Keratinocyte (primary cell): Measurements from ENCODE around the gene MCM3AP. TPM values are rescaled to one million over a fixed set of nuclear protein-coding genes. Genes with fewer than 3 reads are reported as not detected.

Experiments
- DNase-seq: peaks from one replicate; pipeline ENCODE4 v3.0.0-alpha.2; 2011; ENCODE audit warnings: low read depth, missing footprints, low spot score
- FAIRE-seq: peaks from 2 replicates; lab custom pipeline; 2011; peaks lifted over from hg19 to GRCh38; lab: Jason Lieb, UNC
- H2AFZ ChIP-seq: 2 replicates; pipeline ENCODE4 v1.6.0; 2012; ENCODE audit warnings: low read length, control low read depth, inconsistent platforms; ENCODE audit not compliant: control insufficient read depth
- H3K27ac ChIP-seq: 2 replicates; pipeline ENCODE4 v1.5.1; 2011; ENCODE audit warnings: low read length; ENCODE audit not compliant: control insufficient read depth, insufficient read depth
- H3K27me3 ChIP-seq: 3 replicates; pipeline ENCODE4 v1.6.0; 2011; ENCODE audit warnings: low read length; ENCODE audit not compliant: control insufficient read depth, insufficient read depth; ENCODE audit errors: extremely low read depth
- H3K36me3 ChIP-seq, 2 experiments: 2 replicates in 1 of 2; 3 replicates in 1 of 2; pipeline ENCODE4 v1.5.1; 2011; ENCODE audit warnings: low read length in 2 of 2, mild to moderate bottlenecking in 1 of 2; ENCODE audit not compliant: control insufficient read depth in 2 of 2, insufficient read depth in 2 of 2; ENCODE audit errors: extremely low read depth in 1 of 2
- H3K4me1 ChIP-seq: 3 replicates; pipeline ENCODE4 v1.5.1; 2011; ENCODE audit warnings: low read length; ENCODE audit not compliant: control insufficient read depth, insufficient read depth; ENCODE audit errors: extremely low read depth
- H3K4me2 ChIP-seq: 3 replicates; pipeline ENCODE4 v1.6.0; 2011; ENCODE audit warnings: low read depth, low read length; ENCODE audit not compliant: control insufficient read depth, insufficient read depth; ENCODE audit errors: extremely low read depth
- H3K4me3 ChIP-seq, 3 experiments: fragments of 200-600 bp in 1 of 3; sonication (generic) in 1 of 3; 2 replicates in 2 of 3; 3 replicates in 1 of 3; pipeline ENCODE4 v1.5.1; 2011 to 2016; ENCODE audit warnings: low read length in 3 of 3, mild to moderate bottlenecking in 3 of 3, control low read depth in 2 of 3, inconsistent platforms in 1 of 3, low read depth in 1 of 3, mixed read lengths in 1 of 3, mixed run types in 1 of 3, moderate library complexity in 1 of 3; ENCODE audit not compliant: control insufficient read depth in 2 of 3, insufficient read depth in 2 of 3; ENCODE audit errors: extremely low read depth in 1 of 3
- H3K79me2 ChIP-seq: 2 replicates; pipeline ENCODE4 v1.6.0; 2012; ENCODE audit warnings: low read length; ENCODE audit not compliant: control insufficient read depth, insufficient read depth
- H3K9ac ChIP-seq: 3 replicates; pipeline ENCODE4 v1.6.0; 2011; ENCODE audit warnings: low read length; ENCODE audit not compliant: control insufficient read depth, insufficient read depth; ENCODE audit errors: extremely low read depth
- H3K9me1 ChIP-seq: 3 replicates; pipeline ENCODE4 v1.6.0; 2011; ENCODE audit warnings: low read length; ENCODE audit not compliant: control insufficient read depth, insufficient read depth; ENCODE audit errors: extremely low read depth
- H3K9me3 ChIP-seq: 2 replicates; pipeline ENCODE4 v1.5.1; 2012; ENCODE audit warnings: low read depth, low read length; ENCODE audit not compliant: control insufficient read depth
- H4K20me1 ChIP-seq: 3 replicates; pipeline ENCODE4 v1.6.0; 2011; ENCODE audit warnings: low read length; ENCODE audit not compliant: control insufficient read depth, insufficient read depth; ENCODE audit errors: extremely low read depth
- EZH2 ChIP-seq: IDR thresholded peaks from one replicate; pipeline ENCODE4 v1.6.1; 2012; ENCODE audit warnings: inconsistent platforms, mild to moderate bottlenecking, low read length, moderate library complexity
- dilution Hi-C: fragments of 300-500 bp; cut with MboI; formaldehyde crosslinking; loops from one replicate; pipeline ENCODE4 v1.7.0; 2020; ENCODE audit warnings: low sequenced_read_pairs; ENCODE audit not compliant: extremely low pct_ligation_motif_present
- polyA plus RNA-seq, 5 experiments: library from polyadenylated mRNA; depleted of rRNA in 3 of 5; stranded (reverse) in 3 of 5; stranded (forward) in 1 of 5; unstranded in 1 of 5; fragments of >200 nt; gene quantifications; 1 replicate in 1 of 5; 2 replicates in 3 of 5; 3 replicates in 1 of 5; pipeline versions ENCODE4 v1.2.1 to v1.2.3, GENCODE V29; 2011 to 2012; ENCODE audit warnings: missing spikeins in 2 of 5, low read depth in 1 of 5, low replicate concordance in 1 of 5
- TF ChIP-seq, protein P1 (sequence below), 3 experiments: IDR thresholded peaks in 1 of 3; conservative IDR thresholded peaks in 1 of 3; optimal IDR thresholded peaks in 1 of 3; 2 replicates in 2 of 3; 3 replicates in 1 of 3; pipeline versions ENCODE3 to v1.5.1; 2011; ENCODE audit warnings: low read length in 3 of 3, mild to moderate bottlenecking in 3 of 3, moderate library complexity in 2 of 3, control low read depth in 1 of 3, inconsistent platforms in 1 of 3; ENCODE audit not compliant: insufficient read depth in 2 of 3; ENCODE audit errors: extremely low read depth in 1 of 3

Gene MCM3AP
- polyA plus RNA-seq, 1 donor (not counting 4 experiments of a cell fraction or from before 2014, with no cell fraction given) = 34.3 TPM

DNA sequence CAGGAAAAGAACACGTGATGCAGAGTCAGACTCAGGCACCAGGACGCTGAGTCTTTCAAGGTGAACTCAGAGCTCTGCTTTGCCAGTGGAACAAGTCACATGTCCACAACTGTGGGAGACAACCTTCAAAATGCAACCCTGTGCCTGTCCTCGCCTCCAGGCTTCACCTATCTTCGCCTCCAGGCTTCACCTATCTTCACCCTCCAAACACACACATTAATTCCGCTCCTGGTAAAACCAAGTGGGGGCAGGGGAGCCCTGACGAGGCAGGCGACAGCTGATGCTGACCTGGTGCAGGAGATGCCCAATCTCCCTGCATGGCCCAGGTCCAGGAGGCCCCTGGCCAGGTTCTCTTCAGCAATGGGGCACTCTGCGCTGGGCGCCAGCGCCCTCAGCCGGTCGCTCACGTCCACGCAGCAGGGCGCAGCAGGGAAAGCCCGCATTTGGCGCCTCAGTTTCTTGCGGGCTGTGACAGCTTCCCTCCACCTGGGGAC lies 28.9 kb downstream of the MCM3AP start:
- TF ChIP-seq, protein P1, sequence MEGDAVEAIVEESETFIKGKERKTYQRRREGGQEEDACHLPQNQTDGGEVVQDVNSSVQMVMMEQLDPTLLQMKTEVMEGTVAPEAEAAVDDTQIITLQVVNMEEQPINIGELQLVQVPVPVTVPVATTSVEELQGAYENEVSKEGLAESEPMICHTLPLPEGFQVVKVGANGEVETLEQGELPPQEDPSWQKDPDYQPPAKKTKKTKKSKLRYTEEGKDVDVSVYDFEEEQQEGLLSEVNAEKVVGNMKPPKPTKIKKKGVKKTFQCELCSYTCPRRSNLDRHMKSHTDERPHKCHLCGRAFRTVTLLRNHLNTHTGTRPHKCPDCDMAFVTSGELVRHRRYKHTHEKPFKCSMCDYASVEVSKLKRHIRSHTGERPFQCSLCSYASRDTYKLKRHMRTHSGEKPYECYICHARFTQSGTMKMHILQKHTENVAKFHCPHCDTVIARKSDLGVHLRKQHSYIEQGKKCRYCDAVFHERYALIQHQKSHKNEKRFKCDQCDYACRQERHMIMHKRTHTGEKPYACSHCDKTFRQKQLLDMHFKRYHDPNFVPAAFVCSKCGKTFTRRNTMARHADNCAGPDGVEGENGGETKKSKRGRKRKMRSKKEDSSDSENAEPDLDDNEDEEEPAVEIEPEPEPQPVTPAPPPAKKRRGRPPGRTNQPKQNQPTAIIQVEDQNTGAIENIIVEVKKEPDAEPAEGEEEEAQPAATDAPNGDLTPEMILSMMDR (optimal IDR thresholded peaks at IDR 0.05 in 1 of 3, IDR thresholded peaks at IDR 0.05 in 1 of 3, conservative IDR thresholded peaks at IDR 0.05 in 1 of 3; ENCODE audit: extremely low read depth in 1 of 3, insufficient read depth in 2 of 3, low read length in 3 of 3) = no peak
- TF ChIP-seq EZH2 = no peak
- no peak for FAIRE-seq
- peaks cover 47 to 48% of the 10 kb centered on the region in 2 experiments for H3K36me3 ChIP-seq

GRCh38 chr21:46255758-46256337 lies 29.6 kb downstream of the MCM3AP start:
- Histone ChIP-seq H3K9ac (no peak overlapping the region), H4K20me1 (no peaks in the 10 kb centered on the region), H3K79me2 (no peaks in the 10 kb centered on the region), H3K36me3 (peaks cover 47 to 49% of the 10 kb centered on the region in 2 experiments), H2AFZ (no peak overlapping the region), H3K9me1 (no peaks in the 10 kb centered on the region), H3K9me3 (no peaks in the 10 kb centered on the region), H3K4me3 (no peak overlapping the region), H3K4me1 (no peaks in the 10 kb centered on the region), H3K4me2 (no peak overlapping the region), H3K27me3 (no peaks in the 10 kb centered on the region), H3K27ac (no peak overlapping the region)
- TF ChIP-seq, protein P1 (optimal IDR thresholded peaks at IDR 0.05 in 1 of 3, IDR thresholded peaks at IDR 0.05 in 1 of 3, conservative IDR thresholded peaks at IDR 0.05 in 1 of 3; ENCODE audit: extremely low read depth in 1 of 3, insufficient read depth in 2 of 3, low read length in 3 of 3) = no peak
- no peak for TF ChIP-seq EZH2
- no peak for DNase-seq
- no peak for FAIRE-seq
- dilution Hi-C loops = no loop called here

More for the DNA sequence above, 28.9 kb downstream of the MCM3AP start:
- no peak overlapping the region for H3K4me3 ChIP-seq
- no peaks in the 10 kb centered on the region for H3K27me3 ChIP-seq
- no peaks in the 10 kb centered on the region for H3K4me1 ChIP-seq
- no peaks in the 10 kb centered on the region for H3K9me1 ChIP-seq
- no peak overlapping the region for H3K4me2 ChIP-seq
- H3K9ac ChIP-seq = no peak overlapping the region
- dilution Hi-C loops = no loop called here
- no peak for DNase-seq
- no peaks in the 10 kb centered on the region for H4K20me1 ChIP-seq
- no peaks in the 10 kb centered on the region for H3K79me2 ChIP-seq
- H3K9me3 ChIP-seq = no peaks in the 10 kb centered on the region
- no peak overlapping the region for H3K27ac ChIP-seq
- H2AFZ ChIP-seq = no peak overlapping the region
